ENCODE results near the gene NACC2.

- TF ChIP-seq PATZ1 (CRISPR knock-in tag; IDR thresholded peaks at IDR 0.05; ENCODE audit: borderline replicate concordance) (no peak), RARB (CRISPR knock-in tag; IDR thresholded peaks at IDR 0.05) (no peak), POU6F1 (CRISPR knock-in tag; IDR thresholded peaks at IDR 0.05; ENCODE audit: borderline replicate concordance, low read depth) (no peak), CSRNP3 (CRISPR knock-in tag; IDR thresholded peaks at IDR 0.05) (no peak), ZNF70 (CRISPR knock-in tag; IDR thresholded peaks at IDR 0.05) (no peak), CREB5 (CRISPR knock-in tag; IDR thresholded peaks at IDR 0.05; ENCODE audit: low read depth) (no peak), PPARA (CRISPR knock-in tag; IDR thresholded peaks at IDR 0.05; ENCODE audit: borderline replicate concordance) (no peak)
Observed at GRCh38 chr9:136074706-136075105, 20.4 kb downstream of the NACC2 start.
